GM19240 (cell line): Measurements from ENCODE around the gene DNMT3B.
"Not testable (repeated sequence)": the region's sequence is repeated elsewhere in the genome, so short reads cannot be mapped to it uniquely, and the experiment has no call there.

Source experiments
- DNase-seq: peaks from one replicate; pipeline ENCODE4 v3.0.0; 2011; ENCODE audit warnings: low spot score; ENCODE audit not compliant: insufficient read length

DNMT3B gene

GRCh38 chr20:32762754-32763201 lies 593 bp downstream of the DNMT3B start:
- DNase-seq, result no peak

GRCh38 chr20:32763202-32764004 lies 1.2 kb downstream of the DNMT3B start:
- no peak for DNase-seq

DNA sequence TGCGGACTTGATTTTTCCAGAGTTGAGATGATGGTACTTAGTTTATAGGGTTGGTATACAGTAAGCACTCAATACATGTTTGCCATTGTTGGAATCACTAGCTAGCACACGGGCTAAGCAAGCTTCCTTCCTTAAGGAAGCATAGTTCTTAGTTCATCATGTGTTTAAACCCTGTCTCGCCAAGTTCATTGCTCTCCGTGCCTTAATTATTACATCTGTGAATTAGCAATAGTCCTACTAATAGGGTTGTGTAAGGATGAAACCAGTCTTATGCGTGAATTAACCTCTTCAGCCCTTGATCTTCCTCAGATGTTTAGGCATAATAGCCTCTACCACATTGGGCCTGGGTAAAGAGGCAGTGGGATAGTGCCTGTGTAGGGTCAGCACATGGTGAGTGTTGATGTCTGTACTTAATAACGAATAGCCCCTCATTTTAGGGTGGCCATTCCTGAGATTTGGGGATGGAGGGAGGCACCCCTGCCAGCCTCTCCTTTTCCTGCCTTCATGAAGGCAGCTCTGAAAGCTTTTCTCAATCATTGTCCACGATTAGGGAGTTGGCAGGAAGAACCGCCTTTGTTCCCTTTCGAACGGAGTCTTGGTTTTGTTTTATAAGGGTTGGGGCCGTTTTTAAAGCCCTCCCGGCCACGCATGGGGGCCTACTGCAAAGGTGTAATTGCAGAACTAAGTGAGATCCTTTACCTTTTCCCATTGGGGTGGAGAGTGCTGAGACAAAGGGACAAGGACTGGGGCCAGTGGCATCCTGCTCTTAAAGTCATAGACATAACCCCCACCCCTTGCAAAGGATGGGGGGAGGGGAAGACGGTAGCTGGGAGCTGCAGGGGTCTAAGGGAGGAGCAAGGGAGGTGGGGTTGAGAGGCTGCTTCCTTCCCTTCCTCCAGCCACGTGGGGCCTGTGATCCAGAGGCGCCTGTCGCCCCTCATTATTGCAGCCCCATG lies 2.1 kb downstream of the DNMT3B start:
- DNase-seq, result no peak

DNA sequence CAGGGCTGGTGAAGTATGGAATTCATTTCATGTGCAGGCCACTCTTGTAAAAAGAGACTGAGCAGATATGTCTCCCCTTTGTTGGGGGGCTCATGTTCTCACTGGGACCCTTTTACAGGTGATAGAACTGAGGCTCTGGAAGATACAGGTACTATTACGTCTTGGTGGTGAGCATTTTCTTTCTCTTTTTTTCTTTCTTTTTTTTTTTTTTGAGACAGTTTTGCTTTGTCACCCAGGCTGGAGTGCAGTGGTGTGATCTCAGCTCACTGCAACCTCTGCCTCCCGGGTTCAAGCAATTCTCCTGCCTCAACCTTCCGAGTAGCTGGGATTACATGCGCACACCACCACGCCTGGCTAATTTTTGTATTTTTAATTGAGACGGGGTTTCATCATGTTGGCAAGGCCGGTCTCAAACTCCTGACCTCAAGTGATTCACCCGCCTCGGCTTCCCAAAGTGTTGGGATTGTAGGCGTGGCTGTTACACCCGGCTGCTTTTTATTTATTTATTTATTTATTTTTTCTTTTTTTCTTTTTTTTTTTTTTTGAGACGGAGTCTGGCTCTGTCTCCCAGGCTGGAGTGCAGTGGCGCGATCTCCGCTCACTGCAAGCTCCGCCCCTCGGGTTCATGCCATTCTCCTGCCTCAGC lies 3.2 kb downstream of the DNMT3B start:
- DNase-seq, result not testable (repeated sequence)

DNA sequence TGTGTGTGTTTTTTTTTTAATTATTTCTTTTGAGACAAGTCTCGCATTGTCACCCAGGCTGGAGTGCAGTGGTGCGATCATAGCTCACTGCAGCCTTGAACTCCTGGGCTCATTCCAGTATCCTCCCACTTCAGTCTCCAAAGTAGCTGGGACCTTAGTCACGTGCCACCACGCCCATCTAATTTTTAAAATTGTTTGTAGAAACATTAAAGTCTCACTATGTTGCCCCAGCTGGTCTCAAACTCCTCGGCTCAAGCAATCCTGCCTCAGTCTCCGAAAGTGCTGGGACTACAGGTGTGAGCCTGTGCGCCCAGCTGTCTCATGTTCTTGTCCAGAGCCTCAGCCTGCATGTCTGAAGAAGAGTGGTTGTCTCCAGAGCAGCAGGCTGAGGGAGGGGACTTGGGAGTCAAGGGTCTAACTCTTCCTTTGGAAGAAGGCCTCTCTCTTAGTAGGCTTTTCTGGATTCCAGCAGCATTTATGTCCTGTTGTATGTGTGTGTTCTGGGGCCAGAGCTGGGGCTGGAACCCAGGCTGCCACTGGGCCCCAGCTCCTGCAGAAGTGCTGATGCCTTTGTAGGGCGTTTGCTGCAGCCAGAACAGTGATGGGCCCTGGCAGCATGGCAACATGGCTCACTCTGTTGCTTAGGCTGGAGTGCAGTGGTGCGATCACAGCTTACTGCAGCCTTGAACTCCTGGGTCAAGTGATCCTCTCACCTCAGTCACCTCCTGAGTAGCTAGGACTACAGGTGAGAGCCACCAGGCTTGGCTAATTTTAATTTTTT lies 5.4 kb downstream of the DNMT3B start:
- no peak for DNase-seq

DNA sequence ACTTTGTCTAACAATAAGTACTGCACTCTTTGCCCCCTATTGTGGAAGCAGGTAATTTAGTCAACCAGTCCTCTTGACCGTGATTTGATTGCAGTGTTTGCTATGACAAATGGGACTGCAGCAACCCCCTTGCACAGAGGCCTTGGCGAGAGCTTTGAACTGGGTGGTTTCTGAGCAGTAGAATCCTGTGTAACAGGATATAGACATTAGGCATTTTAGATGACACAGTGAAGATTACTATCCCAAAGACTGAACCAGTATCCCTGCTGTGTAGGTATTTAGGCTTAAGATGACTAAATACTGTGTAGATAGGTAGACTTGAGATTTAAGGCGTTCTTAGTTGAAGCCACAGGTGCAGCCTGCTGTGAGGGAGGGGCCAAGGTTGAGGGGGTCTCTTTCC lies 9.9 kb downstream of the DNMT3B start:
- DNase-seq, result no peak

DNA sequence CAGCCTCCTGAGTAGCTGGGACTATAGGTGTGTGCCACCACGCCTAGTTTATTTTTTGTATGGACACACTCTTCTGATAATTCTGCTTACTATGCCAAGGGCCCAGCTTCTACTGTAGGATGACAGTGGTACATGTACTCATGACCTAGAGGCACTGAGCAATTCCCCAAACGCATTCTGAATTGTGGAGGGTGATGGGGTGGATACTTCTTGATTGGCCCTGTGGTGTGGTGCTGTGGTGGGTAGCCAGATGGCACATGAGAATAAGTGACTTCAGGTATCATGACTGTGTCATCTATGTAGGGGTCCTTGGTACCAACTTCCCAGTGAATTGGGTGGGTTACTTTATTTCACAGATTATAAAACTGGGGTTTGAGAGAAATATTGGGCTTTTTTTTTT lies 11.0 kb downstream of the DNMT3B start:
- DNase-seq, result no peak

GRCh38 chr20:32773855-32774254 lies 11.7 kb downstream of the DNMT3B start:
- no peak for DNase-seq

- no peak for DNase-seq
Observed at GRCh38 chr20:32775336-32775991, 13.3 kb downstream of the DNMT3B start.

DNA sequence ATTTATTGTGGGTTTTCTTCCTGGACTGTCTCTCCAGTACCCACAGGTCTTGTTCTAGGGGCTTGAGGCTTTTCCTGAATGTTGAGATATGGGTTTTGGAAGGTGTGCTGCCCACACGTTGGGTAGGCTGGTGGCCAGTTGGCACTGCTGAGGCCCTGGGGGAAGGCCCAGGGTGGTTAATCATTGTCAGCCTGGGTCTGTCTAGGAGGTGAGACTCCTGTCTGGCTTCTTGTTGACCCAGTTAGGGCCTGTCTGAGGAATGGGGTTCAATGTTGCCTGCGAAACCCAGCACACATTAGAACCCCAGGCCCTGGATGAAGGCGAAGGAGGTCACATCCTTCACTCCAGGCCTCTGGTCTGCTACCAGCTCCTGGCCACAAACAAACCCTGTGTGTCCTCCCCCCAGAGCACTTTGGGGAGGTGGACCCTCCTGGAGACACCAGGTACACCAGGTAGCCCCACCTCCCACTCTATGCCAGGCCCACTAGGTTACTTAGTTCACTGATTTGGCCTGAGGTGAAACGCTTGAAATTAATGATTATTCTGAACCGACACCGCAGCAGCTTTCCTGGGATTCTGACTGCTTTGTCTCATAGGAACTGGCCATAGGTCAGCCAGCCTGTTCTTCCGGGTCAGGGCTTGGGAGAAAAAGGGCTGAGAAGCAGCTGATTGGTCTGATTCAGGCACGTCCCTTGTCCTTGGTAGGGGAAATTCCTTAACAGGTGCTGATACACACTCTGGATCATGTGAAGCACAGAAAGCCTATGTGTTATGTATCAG lies 15.2 kb downstream of the DNMT3B start:
- no peak for DNase-seq

DNA sequence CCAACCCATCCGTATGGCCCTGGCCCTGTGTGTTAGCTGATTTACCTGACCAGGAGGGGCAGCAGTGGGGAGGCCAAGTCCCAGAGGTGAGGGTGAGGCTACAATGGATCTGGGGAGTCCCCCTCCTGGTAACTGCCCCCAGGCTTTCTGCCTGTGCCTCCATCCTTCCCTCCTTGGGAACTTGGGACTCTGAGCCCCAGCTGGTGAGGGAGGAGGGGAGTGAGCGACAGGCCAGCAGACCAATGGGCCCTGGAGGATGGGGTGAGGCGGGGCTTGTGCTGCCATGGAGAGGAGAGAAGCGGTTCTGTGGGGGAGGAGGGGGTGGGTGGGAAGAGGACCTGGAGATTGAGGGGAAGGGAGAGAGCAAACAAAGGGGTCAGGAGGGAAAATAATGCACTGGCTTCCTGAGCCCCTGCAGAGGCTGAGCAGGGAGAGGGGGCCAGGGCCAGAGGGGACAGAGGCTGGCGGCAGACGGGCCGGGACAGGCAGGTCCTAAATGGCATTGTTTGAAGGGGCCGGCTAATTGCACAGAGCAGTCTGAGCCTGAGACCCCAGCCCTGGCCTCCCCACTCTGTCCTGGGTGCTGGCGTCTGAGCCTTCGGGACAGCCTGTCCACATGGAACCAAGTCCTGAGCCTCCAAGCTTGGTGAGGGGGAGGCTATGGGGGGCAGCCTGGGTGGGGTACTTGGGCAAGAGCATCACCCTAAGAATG lies 17.5 kb downstream of the DNMT3B start:
- DNase-seq, result no peak

GRCh38 chr20:32780278-32780677 lies 18.1 kb downstream of the DNMT3B start:
- no peak for DNase-seq

DNA sequence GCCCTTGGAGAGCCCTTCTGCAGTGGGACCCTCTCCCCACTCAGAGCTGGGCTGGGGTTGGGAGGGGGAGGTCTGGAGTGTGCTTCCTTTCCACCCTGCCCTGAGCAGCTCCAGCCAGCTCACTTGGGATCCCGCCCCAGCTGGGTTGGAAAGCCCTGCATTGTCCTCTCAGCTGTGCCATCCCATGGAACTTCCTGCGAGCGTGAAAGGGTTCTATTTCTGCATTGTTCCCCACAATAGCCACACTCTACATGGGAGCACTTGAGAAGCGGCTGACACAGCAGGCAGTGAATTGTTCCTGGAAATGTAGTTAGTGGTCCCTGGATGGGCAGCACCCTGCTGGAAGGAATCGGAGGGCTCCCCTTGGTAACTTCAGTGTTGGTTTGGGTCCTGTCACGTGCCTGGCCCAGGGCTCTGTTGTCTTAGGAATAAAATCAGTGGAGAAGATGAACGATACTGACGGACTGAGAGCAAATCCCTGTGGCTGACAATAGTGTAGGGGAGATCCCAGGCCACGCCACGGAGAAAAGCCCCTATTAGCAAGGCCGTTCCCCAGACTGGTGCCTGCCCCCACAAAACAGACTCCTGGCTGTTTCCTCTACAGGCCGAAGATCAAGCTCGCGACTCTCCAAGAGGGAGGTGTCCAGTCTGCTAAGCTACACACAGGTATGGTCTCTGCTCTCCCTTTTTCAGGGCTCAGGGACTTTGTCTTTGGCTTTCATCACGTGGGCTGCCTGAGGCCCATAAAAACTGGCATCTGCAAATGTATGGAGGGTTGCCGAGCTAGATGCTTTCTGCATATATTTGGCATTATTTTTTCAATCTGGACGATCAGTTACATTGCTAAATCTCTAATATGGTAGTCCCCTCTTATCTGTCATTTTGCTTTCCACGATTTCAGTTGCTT lies 18.8 kb downstream of the DNMT3B start:
- no peak for DNase-seq

- DNase-seq, result no peak
Observed at GRCh38 chr20:32784369-32785080, 22.3 kb downstream of the DNMT3B start.

- no peak for DNase-seq
Observed at GRCh38 chr20:32786059-32786760, 24.0 kb downstream of the DNMT3B start.

- no peak for DNase-seq
Observed at GRCh38 chr20:32787168-32787567, 25.0 kb downstream of the DNMT3B start.
